ENCODE results near the gene TAF4.

Gene TAF4

GRCh38 chr20:62065674-62066338 is at the start of gene TAF4:
Gene TAF4 (minus strand): TSS chr20:62065881. CDS start chr20:62065810, 71 bp downstream.
- Histone ChIP-seq H3K9ac (peak within 1 kb of the TSS; percentile 96 to 99 (median 98)), H3K4me1 (peaks cover 52 to 68% (median 57%) of the 10 kb centered on the region in 10 experiments), H3K4me3 (peak within 1 kb of the TSS; percentile 77 to 96 (median 90)), H3K36me3 (peaks cover 0 to 23% (median 5%) of the 10 kb centered on the region in 11 experiments; a peak in 9 of 22 replicates), H4K20me1 (peaks cover 34 to 39% (median 38%) of the 10 kb centered on the region in 11 experiments), H3K27me3 (no peaks in the 10 kb centered on the region), H3K4me2 (peak within 1 kb of the TSS; percentile 95 to 99 (median 98)), H3K27ac (peak within 1 kb of the TSS; percentile 95 to 99 (median 97)), H3K9me3 (replicated peaks in 1 of 11) (peaks cover 0 to 14% (median 7%) of the 10 kb centered on the region in 11 experiments; a peak in 6 of 22 replicates)
- TF ChIP-seq Cebpa-rat (IDR thresholded peaks at IDR 0.05), result no peak

DNA sequence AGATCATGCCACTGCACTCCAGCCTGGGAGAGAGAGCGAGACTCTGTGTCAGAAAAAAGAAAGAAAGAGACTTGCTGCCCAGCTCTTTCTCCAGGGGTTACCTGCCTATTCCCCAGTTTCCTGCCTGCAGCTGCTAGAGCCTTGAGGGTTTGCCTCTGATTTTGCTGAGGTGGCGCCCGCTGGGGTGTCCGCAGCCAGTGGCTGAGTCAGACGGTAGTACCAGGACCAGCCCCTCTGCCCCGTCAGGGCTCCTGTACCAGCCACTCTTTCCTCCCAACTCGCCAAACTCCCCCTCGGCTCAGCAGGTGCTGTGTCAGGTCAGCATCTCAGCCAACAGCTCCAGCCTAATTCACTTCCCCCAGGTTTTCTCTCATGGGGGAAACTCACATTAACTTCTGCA is 49.2 kb upstream of the TAF4 start:
- no peak for TF ChIP-seq Cebpa-rat (IDR thresholded peaks at IDR 0.05)
- Histone ChIP-seq H3K27me3 (no peaks in the 10 kb centered on the region), H3K9me3 (replicated peaks in 1 of 11) (peaks cover 53 to 78% (median 64%) of the 10 kb centered on the region in 11 experiments), H3K4me3 (no peak overlapping the region), H3K4me2 (peak overlapping the region in 1 of 11 experiments; percentile 28; a peak in 1 of 22 replicates), H3K27ac (no peak overlapping the region), H3K9ac (no peak overlapping the region), H3K36me3 (peaks cover 0 to 10% (median 0%) of the 10 kb centered on the region in 11 experiments; a peak in 1 of 22 replicates), H4K20me1 (no peaks in the 10 kb centered on the region), H3K4me1 (peaks cover 7 to 38% (median 30%) of the 10 kb centered on the region in 10 experiments; a peak in 18 of 20 replicates)

- Histone ChIP-seq H4K20me1 (no peaks in the 10 kb centered on the region), H3K4me3 (peak overlapping the region in 1 of 10 experiments; percentile 10; a peak in 2 of 20 replicates), H3K27ac (no peak overlapping the region), H3K9me3 (replicated peaks in 1 of 11) (peaks cover 79 to 100% (median 89%) of the 10 kb centered on the region in 11 experiments), H3K4me2 (no peak overlapping the region), H3K9ac (no peak overlapping the region), H3K4me1 (peaks cover 2 to 13% (median 4%) of the 10 kb centered on the region in 10 experiments; a peak in 17 of 20 replicates), H3K36me3 (peaks cover 0 to 12% (median 4%) of the 10 kb centered on the region in 11 experiments; a peak in 4 of 22 replicates), H3K27me3 (no peaks in the 10 kb centered on the region)
- TF ChIP-seq Cebpa-rat (IDR thresholded peaks at IDR 0.05), result no peak
These were observed 46.7 kb upstream of the TAF4 start for GRCh38 chr20:62112368-62112767.

GRCh38 chr20:62111148-62111547 is 45.5 kb upstream of the TAF4 start:
- no peaks in the 10 kb centered on the region for H4K20me1 ChIP-seq

GRCh38 chr20:62105592-62105991 is 39.9 kb upstream of the TAF4 start:
- Histone ChIP-seq H3K9ac (no peak overlapping the region), H4K20me1 (no peaks in the 10 kb centered on the region), H3K27me3 (no peaks in the 10 kb centered on the region), H3K4me3 (no peak overlapping the region), H3K27ac (no peak overlapping the region), H3K4me2 (no peak overlapping the region), H3K36me3 (peaks cover 0 to 11% (median 0%) of the 10 kb centered on the region in 11 experiments; a peak in 5 of 22 replicates), H3K4me1 (peaks cover 0 to 5% (median 0%) of the 10 kb centered on the region in 10 experiments; a peak in 3 of 20 replicates), H3K9me3 (replicated peaks in 1 of 11) (peaks cover 96 to 100% (median 97%) of the 10 kb centered on the region in 11 experiments)
- TF ChIP-seq Cebpa-rat (IDR thresholded peaks at IDR 0.05), result no peak

More at GRCh38 chr20:62111148-62111547, 45.5 kb upstream of the TAF4 start:
- Histone ChIP-seq H3K4me1 (peaks cover 0 to 4% (median 0%) of the 10 kb centered on the region in 10 experiments; a peak in 2 of 20 replicates), H3K36me3 (peaks cover 0 to 16% (median 4%) of the 10 kb centered on the region in 11 experiments; a peak in 4 of 22 replicates), H3K9ac (no peak overlapping the region), H3K4me3 (no peak overlapping the region), H3K27me3 (no peaks in the 10 kb centered on the region), H3K9me3 (replicated peaks in 1 of 11) (peaks cover 91 to 100% (median 99%) of the 10 kb centered on the region in 11 experiments), H3K4me2 (no peak overlapping the region), H3K27ac (no peak overlapping the region)
- TF ChIP-seq Cebpa-rat (IDR thresholded peaks at IDR 0.05), result no peak

DNA sequence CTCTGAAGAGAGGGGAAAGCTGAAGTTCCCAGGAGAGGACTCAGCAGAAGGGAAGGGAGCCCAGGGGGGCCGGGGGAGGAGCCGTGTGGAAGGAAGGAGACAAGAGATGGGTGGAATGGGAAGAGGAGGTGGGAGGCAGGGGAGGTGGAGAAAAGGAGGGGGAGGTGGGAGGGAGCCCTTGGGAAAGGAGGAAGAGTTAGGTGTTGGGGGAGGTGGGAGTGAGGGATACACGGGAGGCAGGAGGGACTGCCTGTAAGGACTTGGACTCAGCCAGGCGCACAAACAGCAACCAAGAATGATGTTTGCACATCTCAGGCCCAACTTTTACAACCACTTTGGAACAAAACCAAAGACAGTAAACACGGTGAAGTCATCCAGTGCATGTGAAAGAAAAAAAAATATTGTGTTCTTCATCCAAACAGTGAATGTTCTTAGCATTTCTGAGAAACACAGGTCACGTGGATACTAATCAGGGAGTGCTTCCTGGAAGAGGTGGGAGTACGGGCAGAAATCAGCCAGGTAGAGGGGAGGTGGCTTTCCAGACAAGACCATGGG is 39.2 kb upstream of the TAF4 start:
- Histone ChIP-seq H3K9me3 (replicated peaks in 1 of 11) (peaks cover 97 to 100% (median 98%) of the 10 kb centered on the region in 11 experiments), H3K4me1 (peaks cover 0 to 5% (median 0%) of the 10 kb centered on the region in 10 experiments; a peak in 3 of 20 replicates), H3K4me2 (no peak overlapping the region), H4K20me1 (no peaks in the 10 kb centered on the region), H3K27ac (no peak overlapping the region), H3K36me3 (peaks cover 0 to 11% (median 0%) of the 10 kb centered on the region in 11 experiments; a peak in 5 of 22 replicates), H3K4me3 (no peak overlapping the region), H3K9ac (no peak overlapping the region), H3K27me3 (no peaks in the 10 kb centered on the region)
- no peak for TF ChIP-seq Cebpa-rat (IDR thresholded peaks at IDR 0.05)

DNA sequence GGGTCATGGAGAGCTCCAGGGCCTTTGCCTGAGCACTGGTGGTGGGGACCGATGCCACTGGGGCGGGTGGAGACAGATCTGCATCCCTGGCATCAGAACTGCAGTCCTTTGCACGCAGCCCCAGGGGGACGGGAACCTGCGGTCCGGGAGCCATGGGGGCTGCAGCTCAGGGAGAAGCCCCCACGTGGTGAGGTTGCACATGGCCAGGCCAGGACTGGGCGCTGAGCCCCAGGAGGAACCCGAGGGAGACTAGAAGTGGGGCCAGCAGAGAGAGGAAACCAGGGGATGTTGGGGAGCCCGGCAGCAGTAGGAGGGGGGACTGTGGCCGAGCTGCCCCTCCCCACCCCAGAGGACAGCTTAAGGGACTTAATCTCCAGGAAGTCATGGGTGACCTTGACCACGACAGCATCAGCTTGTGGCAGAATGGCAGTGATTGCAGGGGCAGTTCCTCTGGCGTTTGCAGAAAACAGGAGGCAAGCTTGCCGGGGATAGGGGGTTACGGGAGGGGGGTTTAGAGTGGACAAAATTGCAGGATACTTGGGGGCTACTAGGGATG is 38.6 kb upstream of the TAF4 start:
- peaks cover 94 to 100% (median 97%) of the 10 kb centered on the region in 11 experiments for H3K9me3 ChIP-seq (replicated peaks in 1 of 11)
- H3K9ac ChIP-seq, result no peak overlapping the region
- no peaks in the 10 kb centered on the region for H4K20me1 ChIP-seq
- no peak for TF ChIP-seq Cebpa-rat (IDR thresholded peaks at IDR 0.05)
- no peak overlapping the region for H3K27ac ChIP-seq
- H3K27me3 ChIP-seq, result no peaks in the 10 kb centered on the region
- H3K4me2 ChIP-seq, result no peak overlapping the region
- peaks cover 0 to 5% (median 0%) of the 10 kb centered on the region in 10 experiments; a peak in 3 of 20 replicates for H3K4me1 ChIP-seq
- H3K36me3 ChIP-seq, result peaks cover 0 to 11% (median 0%) of the 10 kb centered on the region in 11 experiments; a peak in 5 of 22 replicates
- no peak overlapping the region for H3K4me3 ChIP-seq

DNA sequence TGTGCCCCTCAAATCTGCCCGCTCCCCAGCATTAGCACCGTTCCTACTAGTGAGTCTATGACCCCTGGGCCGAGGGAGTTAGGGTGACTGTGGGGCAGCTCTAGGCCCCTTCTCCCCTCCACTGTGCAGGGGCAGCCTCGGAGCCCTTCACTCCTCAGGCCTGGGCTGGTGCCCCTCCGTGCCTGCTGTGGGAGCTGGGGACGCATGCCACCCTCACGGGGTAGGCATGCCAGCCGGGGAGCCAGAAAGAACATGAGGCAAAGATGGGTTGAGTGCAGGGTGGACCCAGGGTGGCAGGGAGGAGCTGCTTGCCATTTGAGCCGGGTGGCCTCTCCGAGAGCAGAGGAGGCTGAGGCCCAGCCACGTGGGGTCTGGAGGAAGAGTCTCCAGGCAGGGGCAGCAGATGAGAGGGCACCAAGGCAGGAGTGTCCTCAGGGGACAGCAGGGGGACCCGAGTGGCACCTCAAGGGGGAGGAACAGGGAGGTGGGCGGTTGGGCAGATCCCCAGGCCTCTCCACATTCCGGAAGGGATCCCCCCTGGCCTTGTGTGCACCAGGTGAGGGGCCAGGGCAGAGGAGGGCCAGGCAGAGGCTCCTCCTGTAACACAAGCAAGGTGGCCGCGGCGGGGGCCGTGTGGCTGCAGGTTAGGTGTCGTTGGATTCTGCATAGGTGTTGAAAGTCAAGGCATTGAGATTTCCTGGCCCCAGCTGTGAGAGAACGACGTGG is 38.0 kb upstream of the TAF4 start:
- Histone ChIP-seq H3K4me3 (no peak overlapping the region), H3K4me2 (no peak overlapping the region), H3K9me3 (replicated peaks in 1 of 11) (peaks cover 88 to 100% (median 97%) of the 10 kb centered on the region in 11 experiments), H3K4me1 (peaks cover 0 to 5% (median 0%) of the 10 kb centered on the region in 10 experiments; a peak in 3 of 20 replicates), H3K9ac (no peak overlapping the region), H3K27ac (no peak overlapping the region), H4K20me1 (no peaks in the 10 kb centered on the region), H3K27me3 (no peaks in the 10 kb centered on the region), H3K36me3 (peaks cover 0 to 11% (median 0%) of the 10 kb centered on the region in 11 experiments; a peak in 5 of 22 replicates)
- TF ChIP-seq Cebpa-rat (IDR thresholded peaks at IDR 0.05), result no peak

Data from BLaER1 treated with 17β-estradiol and CSF1 and Interleukin-3, amounts not matched to agents 10 nM and 100 nM (cell line).